AG08396 (cell line): ENCODE measurements around the gene CHRNA4.
"Not testable (repeated sequence)": the region's sequence is repeated elsewhere in the genome, so short reads cannot be mapped to it uniquely, and the experiment has no call there.

ENCODE experiments used
- DNase-seq: peaks from one replicate; pipeline ENCODE4 v3.0.0; 2012; ENCODE audit warnings: low spot score, mixed read lengths

CHRNA4 gene

DNA sequence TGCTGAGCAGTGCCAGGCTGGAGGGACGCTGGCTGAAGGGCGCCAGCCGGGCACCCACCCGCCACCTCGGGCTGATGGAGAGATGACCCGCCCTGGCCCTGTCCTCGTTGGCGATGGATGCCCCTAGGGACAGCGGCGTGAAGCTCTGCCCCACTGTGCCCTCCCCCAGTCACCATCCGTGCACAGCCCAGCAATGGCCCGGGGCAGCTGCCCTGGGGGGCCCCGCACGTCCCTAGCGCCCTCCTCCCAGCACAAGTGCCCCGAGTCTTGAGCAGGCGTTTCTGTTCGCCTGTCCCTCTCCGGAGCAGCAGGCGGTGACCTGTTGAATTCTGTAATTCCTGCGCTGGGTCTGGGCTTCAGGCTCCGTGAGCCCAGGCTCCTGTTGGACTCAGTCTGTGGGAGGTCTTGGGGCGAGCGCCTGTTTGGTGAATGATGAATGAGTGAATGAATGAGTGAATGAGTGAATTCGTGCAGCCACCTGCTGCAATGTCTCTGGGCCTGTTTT, 36.8 kb upstream of the CHRNA4 start:
- DNase-seq = no peak

DNA sequence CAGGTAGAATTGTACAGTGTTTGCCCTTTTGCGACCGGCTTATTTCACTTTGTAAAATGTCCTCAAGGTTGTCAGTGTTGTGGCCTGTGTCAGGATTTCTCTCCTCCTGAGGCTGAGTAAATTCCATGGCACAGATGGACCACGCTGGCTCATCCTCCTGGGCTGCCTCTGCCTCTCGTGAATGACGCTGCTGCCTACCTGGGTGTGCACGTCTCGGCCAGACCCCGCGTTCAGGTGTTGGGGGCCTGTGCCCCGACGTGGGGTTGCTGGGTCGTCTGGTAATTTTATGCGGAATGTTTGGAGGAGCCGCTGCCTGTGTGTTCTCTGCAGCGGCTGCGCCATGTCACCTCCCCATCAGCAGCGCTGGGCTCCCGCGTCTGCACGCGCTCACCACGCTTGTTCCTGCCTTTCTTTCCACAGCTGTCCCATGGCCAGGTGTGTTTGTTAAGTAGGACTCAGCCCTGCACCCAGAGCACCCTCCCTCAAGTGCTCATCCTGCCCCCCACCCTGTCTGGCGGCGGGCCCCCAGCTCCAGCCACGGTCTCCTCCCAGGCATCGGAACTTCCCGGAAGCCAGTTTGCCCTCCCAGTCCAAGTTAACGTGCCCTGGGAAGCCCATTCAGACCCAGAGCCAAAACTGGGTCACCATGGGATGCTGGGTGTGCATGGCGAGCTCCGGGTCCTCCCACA, 36.1 kb upstream of the CHRNA4 start:
- DNase-seq = no peak

GRCh38 chr20:63396300-63396699, 35.2 kb upstream of the CHRNA4 start:
- DNase-seq = no peak

- no peak for DNase-seq
These were observed 34.6 kb upstream of the CHRNA4 start for GRCh38 chr20:63395723-63396122.

GRCh38 chr20:63394920-63395455, 33.8 kb upstream of the CHRNA4 start:
- DNase-seq = no peak

- DNase-seq = no peak
These were observed 33.1 kb upstream of the CHRNA4 start for GRCh38 chr20:63394069-63394919.

- DNase-seq = no peak
These were observed 32.4 kb upstream of the CHRNA4 start for GRCh38 chr20:63393566-63393965.

DNA sequence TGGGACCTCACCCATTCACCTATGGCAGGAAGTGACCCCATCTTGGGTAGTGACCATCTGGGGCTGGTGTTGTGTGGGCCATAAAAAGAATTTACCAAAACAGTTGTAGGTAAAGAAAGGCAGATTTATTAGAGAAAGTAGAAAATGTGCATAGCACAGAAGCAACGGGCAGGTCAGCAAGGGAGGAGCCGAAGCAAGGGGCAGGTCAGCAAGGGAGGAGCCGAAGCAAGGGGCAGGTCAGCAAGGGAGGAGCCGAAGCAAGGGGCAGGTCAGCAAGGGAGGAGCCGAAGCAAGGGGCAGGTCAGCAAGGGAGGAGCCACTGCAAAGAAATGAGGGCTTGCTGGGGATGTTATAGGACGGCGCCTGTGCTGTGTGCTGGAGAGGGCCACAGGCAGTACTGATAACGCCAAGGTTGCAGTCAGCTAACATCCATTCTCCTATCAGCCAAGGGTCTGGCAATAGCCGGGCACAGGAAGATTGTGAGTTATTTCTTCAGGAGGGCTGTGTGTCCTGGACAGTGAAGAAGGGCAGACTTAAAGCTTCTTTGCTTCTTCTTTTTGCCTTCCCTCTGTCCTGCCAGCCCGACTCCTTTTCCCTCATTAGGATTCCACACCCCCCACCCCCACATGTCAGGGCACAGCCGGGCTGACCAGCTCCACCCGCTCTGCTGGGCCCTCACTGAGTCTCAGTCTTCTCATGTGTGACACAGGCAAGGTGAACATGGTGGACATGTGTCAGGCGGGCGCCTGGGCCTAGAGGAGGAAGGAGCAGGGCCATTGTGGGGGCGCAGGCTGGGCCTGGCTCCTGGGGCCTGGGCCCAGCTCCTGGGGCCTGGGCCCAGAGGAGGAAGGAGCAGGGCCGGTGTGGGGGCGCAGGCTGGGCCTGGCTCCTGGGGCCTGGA, 31.6 kb upstream of the CHRNA4 start:
- no peak for DNase-seq

DNA sequence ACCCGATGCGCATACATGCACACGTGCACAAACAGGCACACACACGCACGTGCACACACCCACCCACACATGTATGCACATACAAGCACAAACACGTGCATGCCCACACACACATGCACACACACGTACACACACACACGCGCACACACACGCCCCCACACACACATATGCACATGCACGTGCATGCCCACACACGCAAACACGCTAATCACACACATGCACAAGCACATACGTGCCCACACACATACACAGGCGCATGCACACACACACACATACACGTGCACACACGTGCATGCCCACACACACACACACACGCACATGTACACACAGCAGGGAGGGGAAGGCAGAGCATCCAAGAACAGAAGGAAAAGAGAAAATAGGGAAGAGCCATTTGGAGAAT, 26.8 kb upstream of the CHRNA4 start:
- DNase-seq = no peak

- DNase-seq = no peak
These were observed 26.2 kb upstream of the CHRNA4 start for GRCh38 chr20:63387393-63387792.

GRCh38 chr20:63386491-63386890, 25.3 kb upstream of the CHRNA4 start:
- DNase-seq = no peak

DNA sequence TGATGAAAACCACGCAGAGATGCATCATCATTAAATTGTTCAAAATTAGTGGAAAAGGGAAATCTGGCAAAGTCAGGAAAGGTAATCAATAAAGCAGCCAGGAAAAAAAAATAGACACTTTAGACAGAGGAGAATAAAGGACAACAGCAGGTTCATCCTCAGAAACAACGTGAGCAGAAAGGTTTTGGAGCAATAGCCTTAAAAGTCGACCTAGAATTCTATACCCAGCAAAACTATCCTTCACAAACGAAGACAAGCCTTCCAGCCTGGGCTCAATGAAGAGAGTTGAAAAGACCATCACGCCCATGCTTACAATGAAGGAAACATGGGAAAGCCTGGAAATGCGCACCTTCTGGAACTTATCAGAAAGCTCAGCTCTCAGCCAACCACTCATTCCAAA, 24.7 kb upstream of the CHRNA4 start:
- DNase-seq = no peak

DNA sequence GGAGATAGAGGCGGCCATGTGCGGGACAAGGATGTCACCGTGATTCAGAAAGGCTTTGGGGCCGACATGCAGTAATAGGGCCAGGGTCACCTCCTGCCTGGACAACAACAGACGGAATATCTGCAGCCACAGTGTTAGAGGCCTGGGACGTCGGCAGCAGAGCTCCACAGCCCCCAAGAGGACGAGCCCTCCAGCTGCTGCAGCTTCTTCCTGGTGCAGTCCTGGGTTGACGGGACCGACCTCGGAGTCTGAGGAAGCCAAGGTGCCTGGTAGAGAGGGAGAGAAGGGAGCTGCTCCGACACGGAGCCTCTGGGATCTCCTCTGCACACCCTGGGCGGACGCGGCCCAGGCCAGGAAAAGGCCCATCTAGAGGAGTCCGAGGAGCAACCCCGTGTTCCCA, 23.2 kb upstream of the CHRNA4 start:
- DNase-seq = no peak

DNA sequence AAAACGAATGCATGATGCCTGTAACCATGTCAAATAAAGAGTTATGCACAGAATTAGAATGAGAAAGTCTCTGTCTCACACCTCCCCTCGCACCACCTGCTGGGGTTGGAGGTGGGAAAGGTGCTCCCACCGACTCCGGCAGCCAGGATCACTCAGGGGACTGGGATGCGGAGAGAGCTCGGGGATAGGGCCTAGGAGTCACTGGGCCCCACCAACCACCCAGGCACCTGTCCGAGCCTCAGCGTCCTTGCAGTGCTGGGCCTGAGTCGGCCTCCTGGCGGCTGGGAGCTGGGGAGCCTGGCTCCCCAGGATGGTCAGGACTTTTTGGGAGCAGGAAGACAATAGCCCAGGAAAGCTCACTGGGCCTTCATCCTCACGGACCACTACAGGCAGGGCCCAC, 22.4 kb upstream of the CHRNA4 start:
- no peak for DNase-seq

DNA sequence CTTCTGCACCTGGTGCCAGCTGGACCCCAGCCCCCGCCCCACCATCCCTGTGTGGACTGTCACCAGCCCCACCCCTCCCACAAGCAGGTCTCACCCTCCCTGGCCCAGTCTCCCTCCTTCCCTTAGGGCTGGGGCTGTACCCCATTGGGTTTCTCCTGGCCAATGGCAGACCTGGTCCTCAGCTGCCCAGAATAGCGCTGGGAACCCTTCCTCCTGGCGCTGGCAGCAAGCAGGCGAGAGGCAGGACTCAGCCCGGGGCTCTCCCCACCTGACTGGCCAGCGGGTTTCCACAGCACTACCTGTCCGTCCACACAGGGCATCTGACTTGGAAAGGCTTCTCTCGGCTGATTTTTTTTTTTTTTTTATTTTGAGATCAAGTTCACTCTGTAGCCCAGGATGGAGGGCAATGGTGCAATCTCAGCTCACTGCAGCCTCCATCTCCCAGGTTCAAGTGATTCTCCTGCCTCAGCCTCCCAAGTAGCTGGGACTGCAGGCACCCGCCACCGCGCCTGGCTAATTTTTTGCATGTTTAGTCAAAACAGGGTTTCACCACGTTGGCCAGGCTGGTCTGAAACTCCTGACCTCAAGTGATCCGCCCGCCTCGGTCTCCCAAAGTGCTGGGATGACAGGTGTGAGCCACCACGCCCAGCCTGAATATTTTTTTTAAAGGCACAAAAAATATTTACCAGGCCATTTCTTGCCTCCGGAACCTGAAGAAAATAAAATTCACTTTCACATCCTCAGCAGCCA, 21.6 kb upstream of the CHRNA4 start:
- DNase-seq = no peak

DNA sequence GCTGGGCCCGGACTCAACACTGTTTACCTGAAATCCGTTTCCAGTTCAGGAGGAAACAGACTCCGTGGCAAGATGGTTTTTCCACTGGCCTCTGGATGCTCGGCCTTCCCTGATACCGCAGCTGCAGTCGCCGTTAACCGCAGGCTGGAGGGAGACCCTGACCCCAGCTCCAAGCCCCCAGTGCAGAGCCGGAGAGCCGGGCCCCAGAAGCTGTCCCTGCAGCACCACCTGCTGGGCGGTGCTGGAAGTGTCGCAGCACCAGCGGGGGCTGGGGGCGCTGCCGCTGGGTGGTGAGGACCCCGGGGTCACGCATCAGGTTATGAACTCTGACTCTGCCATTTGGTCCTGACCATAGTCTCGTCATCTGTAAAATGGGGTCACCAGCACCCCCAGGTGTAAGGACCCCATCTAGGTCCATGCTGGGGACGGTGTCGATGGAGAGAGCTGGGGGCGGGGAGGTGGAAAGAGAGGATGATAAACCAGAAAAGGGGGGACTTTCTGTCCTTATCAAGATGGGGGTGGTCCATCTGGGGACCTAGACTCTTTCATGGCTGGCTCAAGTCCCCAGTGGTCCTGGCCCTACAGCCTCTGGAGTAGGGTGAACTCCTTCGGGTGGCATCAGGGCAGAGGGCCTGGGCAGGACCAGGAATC, 20.8 kb upstream of the CHRNA4 start:
- DNase-seq = peak; percentile 76

- DNase-seq = no peak
These were observed 19.3 kb upstream of the CHRNA4 start for GRCh38 chr20:63380346-63380870.

- DNase-seq = not testable (repeated sequence)
These were observed 18.7 kb upstream of the CHRNA4 start for GRCh38 chr20:63379872-63380271.

DNA sequence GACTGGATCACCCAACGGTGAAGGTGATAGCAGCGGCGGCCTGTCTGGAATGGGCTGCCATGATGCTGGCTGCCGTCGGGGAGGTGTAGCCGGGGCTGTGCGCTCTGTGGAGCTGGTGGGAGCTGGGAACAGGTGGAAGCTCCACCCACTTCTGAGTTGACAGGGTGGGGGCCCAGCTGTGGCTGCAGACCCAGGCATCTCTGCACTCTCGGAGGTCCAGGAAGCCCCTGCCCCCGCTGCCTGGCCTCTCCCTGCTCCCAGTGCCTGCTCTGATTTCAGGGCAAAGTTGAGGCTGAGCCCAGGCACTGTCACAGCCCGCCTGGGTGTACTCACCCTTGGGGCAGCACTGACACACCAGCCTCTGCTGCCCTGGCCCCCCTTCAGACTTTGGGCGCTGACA, 18.1 kb upstream of the CHRNA4 start:
- no peak for DNase-seq

- DNase-seq = no peak
These were observed 17.5 kb upstream of the CHRNA4 start for GRCh38 chr20:63378626-63379025.
